B cell (primary cell): ENCODE measurements around the gene CTBP2.

ENCODE experiments used
- CTCF ChIP-seq: fragments of 200-600 bp; IDR thresholded peaks from one replicate; pipeline ENCODE4 v1.8.0; 2022; ENCODE audit warnings: antibody characterized with exemption, mild to moderate bottlenecking
- EZH2 ChIP-seq: IDR thresholded peaks from 2 replicates; pipeline ENCODE4 v1.6.1; 2012; ENCODE audit warnings: borderline replicate concordance, low read depth, mild to moderate bottlenecking, moderate library complexity, low read length; ENCODE audit not compliant: insufficient read depth, poor library complexity, severe bottlenecking

- TF ChIP-seq EZH2 (no peak), CTCF (no peak)
Measured at GRCh38 chr10:125158275-125158600, 2.1 kb downstream of the CTBP2 start.
